Measurements from ENCODE around the gene NRDE2. TPM values are rescaled to one million over a fixed set of nuclear protein-coding genes. Genes with fewer than 3 reads are reported as not detected.
A peak's percentile ranks its signal among the peaks of the same experiment; 100 is the strongest.
"Not testable (repeated sequence)": the region's sequence is repeated elsewhere in the genome, so short reads cannot be mapped to it uniquely, and the experiment has no call there.

NRDE2 gene
- total RNA-seq, 1 experiment from 2014 or later, result 15.4 TPM

- DNase-seq (ENCODE audit: low spot score), result no peak
- in situ Hi-C loops (cut with HindIII; ENCODE audit: low sequenced_read_pairs), result no loop called here
Observed at GRCh38 chr14:90242444-90242843, 89.3 kb downstream of the NRDE2 start.

GRCh38 chr14:90239139-90239538 lies 92.6 kb downstream of the NRDE2 start:
- no peak for DNase-seq (ENCODE audit: low spot score)
- in situ Hi-C loops (cut with HindIII; ENCODE audit: low sequenced_read_pairs), result no loop called here

GRCh38 chr14:90235179-90235976 lies 96.4 kb downstream of the NRDE2 start:
- in situ Hi-C loops (cut with HindIII; ENCODE audit: low sequenced_read_pairs), result no loop called here
- peak; percentile 18 for DNase-seq (ENCODE audit: low spot score)

- DNase-seq (ENCODE audit: low spot score); in situ Hi-C loops (cut with HindIII; ENCODE audit: low sequenced_read_pairs): not testable (repeated sequence)
Observed at GRCh38 chr14:90229942-90230341, 101.8 kb downstream of the NRDE2 start.

- in situ Hi-C loops (cut with HindIII; ENCODE audit: low sequenced_read_pairs), result no loop called here
- no peak for DNase-seq (ENCODE audit: low spot score)
Observed at GRCh38 chr14:90228478-90228877, 103.3 kb downstream of the NRDE2 start.

Other genes starting within 250 kb of the NRDE2 start
- gene PSMC1, start 75.4 kb downstream of the NRDE2 start, total RNA-seq (2014; rRNA removed; shearing (Covaris generic)), result 165 and 288 TPM in 2 replicates
- gene CALM1, start 65.1 kb upstream of the NRDE2 start, total RNA-seq (2014; rRNA removed; shearing (Covaris generic)), result 159 and 239 TPM in 2 replicates

Measured in G401 (cell line).